Right lobe of liver (tissue), 4 donors: Measurements from ENCODE around the gene COL4A3.

Experiments used
- POLR2A ChIP-seq: fragments of 450-650 bp; IDR thresholded peaks from one replicate; pipeline ENCODE4 v1.6.1; 2017; ENCODE audit warnings: antibody characterized with exemption, mild to moderate bottlenecking
- TF ChIP-seq, protein P1 (sequence below), 4 donors: fragments of 200-600 bp in 3 of 4; fragments of 450-650 bp in 1 of 4; IDR thresholded peaks; one replicate each; pipeline versions ENCODE4 v1.5.1 to v1.8.0; 2016 to 2022; ENCODE audit warnings: antibody characterized with exemption in 4 of 4, mild to moderate bottlenecking in 2 of 4
- donor health status: DM: no; HTN: no; CAD: no.
- donor health status: DM: no; HTN: no; CAD: no.
- donor health status: DM: no; HTN: yes; CAD: no.

DNA sequence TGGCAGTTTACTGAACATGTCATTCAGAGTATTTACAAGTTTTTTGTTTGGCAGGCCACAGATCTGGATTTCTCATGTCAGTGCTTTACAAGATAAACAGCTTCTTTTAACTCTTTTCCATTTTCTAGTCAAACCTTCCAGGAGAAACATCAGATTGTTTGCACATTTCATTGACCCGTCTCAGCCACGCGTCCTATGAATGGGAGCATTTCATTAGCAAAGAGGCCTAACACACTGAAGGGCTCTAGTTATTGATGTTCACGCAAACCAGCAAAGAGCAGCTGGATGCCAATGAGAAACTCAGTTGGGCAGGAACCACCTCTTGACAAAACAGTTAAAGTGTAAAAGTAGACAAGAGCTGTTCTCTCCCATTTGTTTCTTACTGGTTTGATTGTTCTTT, 131.4 kb downstream of the COL4A3 start:
- TF ChIP-seq, protein P1, sequence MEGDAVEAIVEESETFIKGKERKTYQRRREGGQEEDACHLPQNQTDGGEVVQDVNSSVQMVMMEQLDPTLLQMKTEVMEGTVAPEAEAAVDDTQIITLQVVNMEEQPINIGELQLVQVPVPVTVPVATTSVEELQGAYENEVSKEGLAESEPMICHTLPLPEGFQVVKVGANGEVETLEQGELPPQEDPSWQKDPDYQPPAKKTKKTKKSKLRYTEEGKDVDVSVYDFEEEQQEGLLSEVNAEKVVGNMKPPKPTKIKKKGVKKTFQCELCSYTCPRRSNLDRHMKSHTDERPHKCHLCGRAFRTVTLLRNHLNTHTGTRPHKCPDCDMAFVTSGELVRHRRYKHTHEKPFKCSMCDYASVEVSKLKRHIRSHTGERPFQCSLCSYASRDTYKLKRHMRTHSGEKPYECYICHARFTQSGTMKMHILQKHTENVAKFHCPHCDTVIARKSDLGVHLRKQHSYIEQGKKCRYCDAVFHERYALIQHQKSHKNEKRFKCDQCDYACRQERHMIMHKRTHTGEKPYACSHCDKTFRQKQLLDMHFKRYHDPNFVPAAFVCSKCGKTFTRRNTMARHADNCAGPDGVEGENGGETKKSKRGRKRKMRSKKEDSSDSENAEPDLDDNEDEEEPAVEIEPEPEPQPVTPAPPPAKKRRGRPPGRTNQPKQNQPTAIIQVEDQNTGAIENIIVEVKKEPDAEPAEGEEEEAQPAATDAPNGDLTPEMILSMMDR (IDR thresholded peaks at IDR 0.05), result no peak
- TF ChIP-seq POLR2A, result no peak
